GM08714 (cell line): ENCODE results near the gene BPIFB4.

Source experiments
- H3K4me3 ChIP-seq: fragments of 200-500 bp; sonication (Bioruptor generic); 2 replicates; pipeline ENCODE4 v1.5.1; 2014; ENCODE audit warnings: mild to moderate bottlenecking, low read length, inconsistent platforms
- ZNF274 ChIP-seq: IDR thresholded peaks from 2 replicates; pipeline ENCODE4 v1.6.1; 2012; ENCODE audit warnings: mild to moderate bottlenecking, low read depth, low read length

The BPIFB4 gene

DNA sequence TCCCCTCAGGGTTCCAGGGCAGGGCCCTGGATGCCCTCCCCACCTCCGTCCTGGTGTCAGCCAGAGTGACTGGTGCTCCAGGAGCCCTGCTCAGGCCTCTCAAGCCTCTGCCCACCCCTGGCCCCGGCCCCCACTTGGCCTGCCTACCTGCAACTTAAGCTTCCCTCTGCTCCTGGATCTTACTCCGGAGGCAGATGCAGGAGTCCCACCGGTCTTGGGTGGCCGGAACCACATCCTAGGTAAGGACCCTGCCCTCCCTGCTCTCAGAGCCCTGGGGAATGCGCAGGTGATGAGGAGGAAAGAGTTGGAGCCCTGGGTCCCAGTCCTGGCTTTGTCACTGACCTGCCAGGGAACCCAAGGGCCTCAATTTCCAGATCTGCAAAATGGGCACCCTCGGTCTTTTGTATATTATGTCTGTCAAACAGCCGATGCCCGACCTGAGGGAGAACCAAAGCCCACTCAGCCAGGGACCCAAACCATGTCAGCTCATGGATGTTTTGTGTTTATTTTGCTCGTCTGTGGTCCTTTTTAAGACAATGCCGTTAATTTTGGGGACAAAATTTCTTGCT, 54.0 kb downstream of the BPIFB4 start:
- no peak for TF ChIP-seq ZNF274
- H3K4me3 ChIP-seq, result no peak overlapping the region

DNA sequence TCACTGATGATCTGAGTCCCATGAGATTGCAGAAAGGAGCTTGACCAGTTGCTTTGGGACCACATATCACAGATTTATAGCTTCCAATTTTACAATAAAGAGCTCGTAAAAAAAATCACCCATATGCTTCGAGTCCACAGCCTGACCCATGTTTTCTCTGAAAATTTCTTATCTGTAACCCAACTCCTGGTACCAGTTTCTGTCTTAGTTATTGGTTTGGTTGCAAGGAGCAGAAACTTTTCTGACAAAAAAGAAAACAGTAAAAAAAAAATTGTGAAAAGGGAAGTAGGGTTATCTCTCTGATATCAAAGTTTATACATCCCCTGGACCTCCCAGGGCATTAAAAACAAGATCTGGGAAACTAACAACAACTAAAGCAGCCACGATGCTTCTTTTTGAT, 57.8 kb downstream of the BPIFB4 start:
- no peak for TF ChIP-seq ZNF274

GRCh38 chr20:33139467-33139866, 60.0 kb downstream of the BPIFB4 start:
- H3K4me3 ChIP-seq, result no peak overlapping the region
- no peak for TF ChIP-seq ZNF274

More for the DNA sequence above, 57.8 kb downstream of the BPIFB4 start:
- H3K4me3 ChIP-seq, result no peak overlapping the region

DNA sequence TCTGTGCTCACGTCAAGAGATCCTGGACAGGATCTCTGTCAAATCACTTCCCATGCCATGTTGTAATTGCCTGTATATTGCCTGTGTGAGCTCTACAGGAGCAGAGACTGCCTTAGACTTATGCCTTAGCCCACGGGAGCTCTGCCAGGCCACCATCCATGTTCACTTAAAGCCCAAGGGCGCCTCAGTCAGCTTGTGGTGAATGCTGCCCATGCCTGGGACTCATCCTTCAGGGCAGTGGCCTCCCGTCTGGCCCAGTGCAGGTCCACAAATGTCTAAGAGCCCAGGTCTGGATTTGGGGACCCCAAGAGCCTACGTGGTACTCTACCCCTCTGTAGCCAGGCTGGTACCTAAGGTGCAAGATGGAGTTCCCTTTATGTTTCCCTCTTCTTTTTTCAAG, 66.1 kb downstream of the BPIFB4 start:
- no peak overlapping the region for H3K4me3 ChIP-seq
- TF ChIP-seq ZNF274, result no peak

DNA sequence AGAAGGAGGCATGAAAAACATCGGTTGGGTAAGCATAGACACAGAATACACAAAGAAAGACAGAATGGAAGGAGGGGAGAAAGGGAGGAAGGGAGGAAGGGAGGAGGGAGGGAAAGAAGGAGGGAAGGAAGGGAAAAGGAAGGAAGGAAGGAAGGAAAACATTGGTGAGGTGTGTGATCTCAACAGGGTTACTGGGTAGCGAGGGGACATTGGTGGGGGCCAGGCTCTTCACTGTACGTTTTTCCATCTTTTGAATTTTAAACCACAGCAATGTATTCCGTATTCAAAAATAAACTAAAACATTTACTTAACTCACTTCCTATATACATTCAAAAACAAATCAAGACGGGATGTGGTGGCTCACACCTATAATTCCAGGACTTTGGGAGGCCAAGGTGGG, 67.9 kb downstream of the BPIFB4 start:
- TF ChIP-seq ZNF274, result no peak
- H3K4me3 ChIP-seq, result no peak overlapping the region

- no peak for TF ChIP-seq ZNF274
- no peak overlapping the region for H3K4me3 ChIP-seq
These were observed 68.6 kb downstream of the BPIFB4 start for GRCh38 chr20:33148040-33148439.

GRCh38 chr20:33154252-33154651, 74.8 kb downstream of the BPIFB4 start:
- no peak for TF ChIP-seq ZNF274
- H3K4me3 ChIP-seq, result no peak overlapping the region

DNA sequence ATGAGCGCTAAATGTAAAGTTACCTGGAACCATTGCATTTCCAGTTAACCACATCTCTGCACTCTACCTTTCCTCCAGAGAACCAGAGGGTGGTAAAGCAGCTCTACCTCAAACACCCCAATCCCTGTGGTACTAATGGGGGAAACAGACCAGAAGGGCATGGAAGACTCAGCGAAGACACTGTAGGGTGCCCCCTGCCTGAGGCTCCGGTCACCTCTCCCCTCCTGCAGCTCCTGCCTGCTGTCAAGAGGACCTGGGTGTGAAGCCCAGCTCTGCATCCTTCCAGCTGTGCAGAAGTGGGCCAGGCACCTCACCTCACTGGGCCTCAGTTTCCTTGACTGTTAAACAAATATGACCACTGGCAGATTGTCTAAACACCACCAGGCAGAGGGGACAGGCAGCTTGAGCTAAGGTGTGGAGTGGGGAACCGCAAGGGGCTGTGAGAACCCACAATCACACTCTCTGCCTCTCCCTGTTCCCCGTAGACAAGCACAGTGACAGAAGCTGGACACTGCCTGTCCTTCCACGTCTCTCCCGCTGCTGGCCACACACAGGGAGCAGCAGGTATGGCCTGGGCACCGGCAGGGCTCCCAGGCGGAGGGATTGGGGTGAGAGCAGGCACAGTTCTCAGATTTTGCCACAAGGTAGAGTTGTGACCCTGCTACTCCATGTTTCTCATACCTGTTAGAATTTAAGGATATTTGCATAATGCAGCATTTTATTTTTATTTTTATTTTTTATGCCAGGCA, 79.4 kb downstream of the BPIFB4 start:
- no peak for TF ChIP-seq ZNF274
- H3K4me3 ChIP-seq, result no peak overlapping the region

- TF ChIP-seq ZNF274, result no peak
- H3K4me3 ChIP-seq, result no peak overlapping the region
These were observed 80.3 kb downstream of the BPIFB4 start for GRCh38 chr20:33159713-33160112.

DNA sequence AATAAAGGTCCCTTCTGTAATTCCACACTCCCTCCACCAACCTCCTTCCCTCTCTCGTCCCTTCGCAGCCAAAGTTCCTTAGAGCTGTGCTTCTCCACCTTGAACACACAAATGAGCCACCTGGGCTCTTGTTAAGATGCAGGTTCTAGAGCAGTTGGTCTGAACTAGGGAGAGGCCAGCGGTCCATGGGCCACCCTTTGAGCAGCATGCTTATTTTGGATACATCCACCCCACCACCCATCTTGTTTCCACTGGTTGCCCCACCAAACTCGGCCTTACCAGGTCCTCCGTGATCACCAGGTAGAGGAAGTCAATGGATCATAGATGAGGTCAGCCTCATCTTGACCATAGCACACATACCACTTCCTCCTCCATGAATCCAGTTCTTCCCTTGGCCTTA, 81.2 kb downstream of the BPIFB4 start:
- no peak overlapping the region for H3K4me3 ChIP-seq
- TF ChIP-seq ZNF274, result no peak
